SK-N-SH treated with all-trans-retinoic acid at 6 μM for 48 hours (cell line): ENCODE data around the gene GSE1.

Experiments
- ARNTL ChIP-seq: fragments of 450-650 bp; formaldehyde crosslinking; IDR thresholded peaks from 2 replicates; pipeline ENCODE4 v1.5.0; 2020; ENCODE audit warnings: low read depth, mild to moderate bottlenecking, moderate library complexity, borderline replicate concordance
- BACH2 ChIP-seq: fragments of 250-450 bp; sonication (Bioruptor Pico); IDR thresholded peaks from 2 replicates; pipeline ENCODE4 v1.9.0; 2021; ENCODE audit warnings: mild to moderate bottlenecking, borderline replicate concordance
- CREB5 ChIP-seq: fragments of 250-450 bp; sonication (Bioruptor Pico); IDR thresholded peaks from 2 replicates; pipeline ENCODE4 v1.5.1; 2020; ENCODE audit warnings: low read depth, mild to moderate bottlenecking, moderate library complexity
- CSRNP3 ChIP-seq: fragments of 250-450 bp; sonication (Bioruptor Pico); IDR thresholded peaks from 2 replicates; pipeline ENCODE4 v1.5.1; 2021; ENCODE audit warnings: mild to moderate bottlenecking, moderate library complexity
- ISL1 ChIP-seq: fragments of 250-450 bp; sonication (Bioruptor Pico); IDR thresholded peaks from 2 replicates; pipeline ENCODE4 v2.1.2; 2022; ENCODE audit warnings: mild to moderate bottlenecking, moderate library complexity
- PATZ1 ChIP-seq: fragments of 250-450 bp; sonication (Bioruptor Pico); IDR thresholded peaks from 2 replicates; pipeline ENCODE4 v1.8.0; 2020; ENCODE audit warnings: mild to moderate bottlenecking, moderate library complexity, borderline replicate concordance
- POU6F1 ChIP-seq: fragments of 250-450 bp; sonication (Bioruptor Pico); IDR thresholded peaks from 2 replicates; pipeline ENCODE4 v1.8.0; 2021; ENCODE audit warnings: low read depth, mild to moderate bottlenecking, moderate library complexity, borderline replicate concordance
- TCF4 ChIP-seq: fragments of 250-450 bp; sonication (Bioruptor Pico); IDR thresholded peaks from 2 replicates; pipeline ENCODE4 v1.8.0; 2021; ENCODE audit warnings: mild to moderate bottlenecking, moderate library complexity, borderline replicate concordance
- TOX ChIP-seq: fragments of 250-450 bp; sonication (Bioruptor Pico); IDR thresholded peaks from 2 replicates; pipeline ENCODE4 v1.8.0; 2021; ENCODE audit warnings: mild to moderate bottlenecking, moderate library complexity, borderline replicate concordance
- ZFP3 ChIP-seq: fragments of 250-450 bp; sonication (Bioruptor Pico); IDR thresholded peaks from 2 replicates; pipeline ENCODE4 v1.5.0; 2020; ENCODE audit warnings: mild to moderate bottlenecking, moderate library complexity
- ZFP30 ChIP-seq: fragments of 450-650 bp; formaldehyde crosslinking; IDR thresholded peaks from 2 replicates; pipeline ENCODE4 v1.5.0; 2022; ENCODE audit warnings: mild to moderate bottlenecking, moderate library complexity
- ZNF565 ChIP-seq: fragments of 450-650 bp; formaldehyde crosslinking; conservative IDR thresholded peaks from 2 replicates; pipeline ENCODE4 v1.5.0; 2020; ENCODE audit warnings: low read depth, mild to moderate bottlenecking, moderate library complexity
- ZNF70 ChIP-seq: fragments of 450-650 bp; formaldehyde crosslinking; IDR thresholded peaks from 2 replicates; pipeline ENCODE4 v1.5.0; 2020; ENCODE audit warnings: mild to moderate bottlenecking, moderate library complexity
- ZNF8 ChIP-seq: fragments of 450-650 bp; formaldehyde crosslinking; IDR thresholded peaks from 2 replicates; pipeline ENCODE4 v1.5.0; 2020; ENCODE audit warnings: mild to moderate bottlenecking, moderate library complexity

GRCh38 chr16:85636234-85636812 lies 23.2 kb downstream of the GSE1 start:
- TF ChIP-seq CREB5 (CRISPR knock-in tag) (no peak), ZNF565 (CRISPR knock-in tag) (no peak), PATZ1 (CRISPR knock-in tag) (no peak), ZFP30 (no peak), ZNF70 (CRISPR knock-in tag) (no peak), TOX (CRISPR knock-in tag) (no peak), ARNTL (CRISPR knock-in tag) (no peak), ZFP3 (CRISPR knock-in tag) (no peak), ISL1 (CRISPR knock-in tag) (no peak), TCF4 (no peak), BACH2 (CRISPR knock-in tag) (no peak), CSRNP3 (no peak), ZNF8 (CRISPR knock-in tag) (no peak), POU6F1 (no peak)
